GM23338 (cell line): Measurements from ENCODE around the gene DMKN.

Source experiments
- CREB1 ChIP-seq: fragments of 250-450 bp; sonication (Bioruptor Pico); IDR thresholded peaks from 2 replicates; pipeline ENCODE4 v1.5.0; 2020; ENCODE audit warnings: low read depth, mild to moderate bottlenecking, moderate library complexity
- CTCF ChIP-seq, 2 experiments: fragments of 200-600 bp in 1 of 2; sonication (generic) in 1 of 2; conservative IDR thresholded peaks; 2 replicates each; pipeline versions ENCODE4 v1.5.1 to v1.6.1; 2016 to 2017; ENCODE audit warnings: antibody characterized with exemption in 2 of 2, low read depth in 2 of 2, mild to moderate bottlenecking in 2 of 2, moderate library complexity in 1 of 2
- ETS1 ChIP-seq: IDR thresholded peaks from 2 replicates; pipeline ENCODE4 v1.6.1; 2016; ENCODE audit warnings: antibody characterized with exemption
- EZH2 ChIP-seq: fragments of 200-600 bp; sonication (generic); IDR thresholded peaks from one replicate; pipeline ENCODE4 v1.8.0; 2017; ENCODE audit warnings: antibody characterized with exemption, mild to moderate bottlenecking, low read depth; ENCODE audit not compliant: unreplicated experiment
- EZH2phosphoT487 ChIP-seq: fragments of 200-600 bp; sonication (generic); IDR thresholded peaks from one replicate; pipeline ENCODE4 v1.8.1; 2018; ENCODE audit warnings: antibody characterized with exemption; ENCODE audit not compliant: unreplicated experiment
- JUNB ChIP-seq: IDR thresholded peaks from one replicate; pipeline ENCODE4 v1.6.1; 2016; ENCODE audit warnings: antibody characterized with exemption; ENCODE audit not compliant: unreplicated experiment
- NANOG ChIP-seq: IDR thresholded peaks from 2 replicates; pipeline ENCODE4 v1.6.1; 2016; ENCODE audit warnings: antibody characterized with exemption, borderline replicate concordance
- POLR2AphosphoS5 ChIP-seq: IDR thresholded peaks from 2 replicates; pipeline ENCODE4 v1.6.1; 2016; ENCODE audit warnings: antibody characterized with exemption, low read depth
- REST ChIP-seq: IDR thresholded peaks from one replicate; pipeline ENCODE4 v1.6.1; 2018; ENCODE audit warnings: antibody characterized with exemption; ENCODE audit not compliant: unreplicated experiment

GRCh38 chr19:35531291-35531690 lies 17.8 kb upstream of the DMKN start:
- TF ChIP-seq CTCF (conservative IDR thresholded peaks at IDR 0.05; ENCODE audit: low read depth in 2 of 2) (no peak), EZH2 (no peak), CREB1 (CRISPR knock-in tag) (no peak), REST (no peak), ETS1 (no peak), POLR2AphosphoS5 (no peak), JUNB (no peak), EZH2phosphoT487 (no peak), NANOG (no peak)
